ENCODE measurements around the gene IRF9. TPM values are rescaled to one million over a fixed set of nuclear protein-coding genes. Genes with fewer than 3 reads are reported as not detected.

IRF9 gene
- total RNA-seq, 1 experiment from 2014 or later = 25.1 TPM

- no peak overlapping the region for H3K27ac ChIP-seq (ENCODE audit: low read depth, low read length, poor library complexity, severe bottlenecking)
- H3K27me3 ChIP-seq (replicated peaks; ENCODE audit: insufficient read depth, low read depth, low read length, poor library complexity) = no peaks in the 10 kb centered on the region
- intact Hi-C loops (cut with micrococcal nuclease; ENCODE audit: unreplicated experiment) = no loop called here
- no peak for TF ChIP-seq CTCF (conservative IDR thresholded peaks at IDR 0.05; ENCODE audit: low read depth, low read length)
- TF ChIP-seq EZH2 (IDR thresholded peaks at IDR 0.05; ENCODE audit: borderline replicate concordance, low read depth, low read length, poor library complexity, severe bottlenecking) = no peak
- ChIA-PET POLR2A (ENCODE audit: low non-redundant PET) (no interaction called here), CTCF (no interaction called here)
- H3K9me3 ChIP-seq (ENCODE audit: low read depth, low read length, poor library complexity, severe bottlenecking) = no peaks in the 10 kb centered on the region
- H3K4me1 ChIP-seq (ENCODE audit: insufficient read depth, low read length, poor library complexity, severe bottlenecking) = no peaks in the 10 kb centered on the region
- H3K36me3 ChIP-seq (ENCODE audit: insufficient read depth, low read length, poor library complexity, severe bottlenecking) = no peaks in the 10 kb centered on the region
- no peak for DNase-seq (ENCODE audit: low spot score)
- no peak overlapping the region for H3K4me3 ChIP-seq (ENCODE audit: low read depth, low read length, poor library complexity, severe bottlenecking)
- no TSS peak for BruUV-seq (replicated peaks)
Measured at GRCh38 chr14:24127673-24128072, 33.4 kb upstream of the IRF9 start.

GRCh38 chr14:24129410-24129998 is 31.6 kb upstream of the IRF9 start:
- DNase-seq (ENCODE audit: low spot score) = no peak
- Histone ChIP-seq H3K4me3 (ENCODE audit: low read depth, low read length, poor library complexity, severe bottlenecking) (no peak overlapping the region), H3K4me1 (ENCODE audit: insufficient read depth, low read length, poor library complexity, severe bottlenecking) (no peaks in the 10 kb centered on the region), H3K36me3 (ENCODE audit: insufficient read depth, low read length, poor library complexity, severe bottlenecking) (no peaks in the 10 kb centered on the region), H3K27ac (ENCODE audit: low read depth, low read length, poor library complexity, severe bottlenecking) (no peak overlapping the region), H3K27me3 (replicated peaks; ENCODE audit: insufficient read depth, low read depth, low read length, poor library complexity) (no peaks in the 10 kb centered on the region), H3K9me3 (ENCODE audit: low read depth, low read length, poor library complexity, severe bottlenecking) (no peaks in the 10 kb centered on the region)
- intact Hi-C loops (cut with micrococcal nuclease; ENCODE audit: unreplicated experiment) = no loop called here
- ChIA-PET CTCF (no interaction called here), POLR2A (ENCODE audit: low non-redundant PET) (no interaction called here)
- TF ChIP-seq EZH2 (IDR thresholded peaks at IDR 0.05; ENCODE audit: borderline replicate concordance, low read depth, low read length, poor library complexity, severe bottlenecking) (no peak), CTCF (conservative IDR thresholded peaks at IDR 0.05; ENCODE audit: low read depth, low read length) (no peak)
- BruUV-seq (replicated peaks) = no TSS peak

GRCh38 chr14:24130380-24130716 is 30.7 kb upstream of the IRF9 start, which contains the start of gene FITM1:
Gene FITM1 (plus strand): TSS chr14:24130659. CDS start chr14:24131564, 905 bp downstream.
- Histone ChIP-seq H3K9me3 (ENCODE audit: low read depth, low read length, poor library complexity, severe bottlenecking) (no peaks in the 10 kb centered on the region), H3K36me3 (ENCODE audit: insufficient read depth, low read length, poor library complexity, severe bottlenecking) (no peaks in the 10 kb centered on the region), H3K4me1 (ENCODE audit: insufficient read depth, low read length, poor library complexity, severe bottlenecking) (no peaks in the 10 kb centered on the region), H3K27me3 (replicated peaks; ENCODE audit: insufficient read depth, low read depth, low read length, poor library complexity) (no peaks in the 10 kb centered on the region), H3K4me3 (ENCODE audit: low read depth, low read length, poor library complexity, severe bottlenecking) (no peak within 1 kb of the TSS), H3K27ac (ENCODE audit: low read depth, low read length, poor library complexity, severe bottlenecking) (no peak within 1 kb of the TSS)
- DNase-seq (ENCODE audit: low spot score) = no peak
- POLR2A ChIA-PET (ENCODE audit: low non-redundant PET) = interaction anchor here (0.6 kb wide), 1 partner anchor 191 kb away, joined by 4 read pairs; no protein-coding TSS in a partner anchor
- intact Hi-C loops (cut with micrococcal nuclease; ENCODE audit: unreplicated experiment) = no loop called here
- no TSS peak for BruUV-seq (replicated peaks)
- no peak for TF ChIP-seq EZH2 (IDR thresholded peaks at IDR 0.05; ENCODE audit: borderline replicate concordance, low read depth, low read length, poor library complexity, severe bottlenecking)
- TF ChIP-seq CTCF (conservative IDR thresholded peaks at IDR 0.05; ENCODE audit: low read depth, low read length) = no peak
- CTCF ChIA-PET = no interaction called here

All from A673 (cell line).